MM.1S (cell line): ENCODE data around the gene PMIS2.

ENCODE experiments used
- DNase-seq: peaks from one replicate; pipeline ENCODE4 v3.0.0-alpha.2; 2015
- H2AFZ ChIP-seq: fragments of 300-600 bp; sonication (generic); 2 replicates; pipeline ENCODE4 v1.6.0; 2016; ENCODE audit warnings: antibody characterized with exemption, low read length
- H3F3A ChIP-seq: fragments of 300-600 bp; sonication (generic); 2 replicates; pipeline ENCODE4 v1.6.1; 2016; ENCODE audit warnings: mild to moderate bottlenecking, antibody characterized with exemption, low read length, moderate library complexity, mixed read lengths; ENCODE audit not compliant: insufficient read depth
- H3K27ac ChIP-seq: fragments of 300-600 bp; sonication (generic); 2 replicates; pipeline ENCODE4 v1.5.1; 2016; ENCODE audit warnings: mild to moderate bottlenecking, low read length
- H3K27me3 ChIP-seq: fragments of 300-600 bp; sonication (generic); replicated peaks from 2 replicates; pipeline ENCODE4 v1.6.0; 2016; ENCODE audit warnings: low read length; ENCODE audit not compliant: insufficient read depth
- H3K36me3 ChIP-seq: fragments of 300-600 bp; sonication (generic); replicated peaks from 2 replicates; pipeline ENCODE4 v1.6.1; 2016; ENCODE audit warnings: mild to moderate bottlenecking, low read length, mixed read lengths; ENCODE audit not compliant: insufficient read depth
- H3K4me1 ChIP-seq: fragments of 300-600 bp; sonication (generic); 2 replicates; pipeline ENCODE4 v1.6.1; 2016; ENCODE audit warnings: low read length, mixed read lengths
- H3K4me2 ChIP-seq: fragments of 300-600 bp; sonication (generic); 2 replicates; pipeline ENCODE4 v1.6.0; 2016; ENCODE audit warnings: low read depth, low read length
- H3K4me3 ChIP-seq: fragments of 300-600 bp; sonication (generic); 2 replicates; pipeline ENCODE4 v1.5.1; 2016; ENCODE audit warnings: low read length, mixed read lengths
- H3K79me2 ChIP-seq: fragments of 300-600 bp; sonication (generic); 2 replicates; pipeline ENCODE4 v1.6.1; 2016; ENCODE audit warnings: mixed run types, low read length, mixed read lengths
- H3K9ac ChIP-seq: fragments of 300-600 bp; sonication (generic); 2 replicates; pipeline ENCODE4 v1.6.1; 2016; ENCODE audit warnings: low read length, mixed read lengths
- H3K9me2 ChIP-seq: fragments of 300-600 bp; sonication (generic); replicated peaks from 2 replicates; pipeline ENCODE4 v1.6.1; 2016; ENCODE audit warnings: mild to moderate bottlenecking, low read length, mixed read lengths; ENCODE audit not compliant: insufficient read depth
- H3K9me3 ChIP-seq: fragments of 300-600 bp; sonication (generic); replicated peaks from 2 replicates; pipeline ENCODE4 v1.6.1; 2016; ENCODE audit warnings: mild to moderate bottlenecking, low read length, mixed read lengths; ENCODE audit not compliant: insufficient read depth
- H4K20me1 ChIP-seq: fragments of 300-600 bp; sonication (generic); 2 replicates; pipeline ENCODE4 v1.6.1; 2016; ENCODE audit warnings: mild to moderate bottlenecking, low read length, moderate library complexity, mixed read lengths; ENCODE audit not compliant: insufficient read depth
- CTCF ChIP-seq: fragments of 300-600 bp; sonication (generic); IDR thresholded peaks from 2 replicates; pipeline ENCODE4 v1.5.1; 2016; ENCODE audit warnings: antibody characterized with exemption, low read length, mixed read lengths
- EZH2 ChIP-seq: fragments of 300-600 bp; sonication (generic); optimal IDR thresholded peaks from 2 replicates; pipeline ENCODE3; 2017; ENCODE audit warnings: low read depth, mild to moderate bottlenecking, antibody characterized with exemption, low read length, mixed read lengths
- EZH2phosphoT487 ChIP-seq: fragments of 300-600 bp; sonication (generic); IDR thresholded peaks from 2 replicates; pipeline ENCODE4 v1.6.1; 2018; ENCODE audit warnings: antibody characterized with exemption, low read length

PMIS2 gene

GRCh38 chr19:35628264-35628564 is 42.2 kb downstream of the PMIS2 start:
- H4K20me1 ChIP-seq: no peaks in the 10 kb centered on the region
- H3K27ac ChIP-seq: peak overlapping the region; percentile 51; the same call in 1 of the 2 replicates
- TF ChIP-seq CTCF (no peak), EZH2 (no peak), EZH2phosphoT487 (no peak)

GRCh38 chr19:35628565-35629331 is 42.8 kb downstream of the PMIS2 start, which contains the start of gene RBM42:
Gene RBM42, plus strand, starts transcription at chr19:35629036. Its CDS starts 118 bp downstream, at chr19:35629154.
- H3K36me3 ChIP-seq: no peaks in the 10 kb centered on the region
- H3K9me3 ChIP-seq: no peaks in the 10 kb centered on the region
- peak within 1 kb of the TSS; percentile 84 for H2AFZ ChIP-seq
- H3K9me2 ChIP-seq: no peaks in the 10 kb centered on the region
- H3K4me2 ChIP-seq: peak within 1 kb of the TSS; percentile 99
- H3K9ac ChIP-seq: peak within 1 kb of the TSS; percentile 92
- H3K79me2 ChIP-seq: peaks cover 17% of the 10 kb centered on the region
- no peaks in the 10 kb centered on the region for H4K20me1 ChIP-seq
- H3K4me3 ChIP-seq: peak within 1 kb of the TSS; percentile 93
- peak; percentile 98 for DNase-seq
- peaks cover 2% of the 10 kb centered on the region; the same call in 1 of the 2 replicates for H3F3A ChIP-seq
- H3K27me3 ChIP-seq: no peaks in the 10 kb centered on the region
- TF ChIP-seq CTCF (no peak), EZH2phosphoT487 (no peak), EZH2 (no peak)
- peak within 1 kb of the TSS; percentile 51; the same call in 1 of the 2 replicates for H3K27ac ChIP-seq
- H3K4me1 ChIP-seq: 0 out of 2 replicates have a peak, but pooled peaks cover 3% of the 10 kb centered on the region

More at GRCh38 chr19:35628264-35628564, 42.2 kb downstream of the PMIS2 start:
- Histone ChIP-seq H3K9me3 (no peaks in the 10 kb centered on the region), H3K4me2 (peak overlapping the region; percentile 74), H3K9me2 (no peaks in the 10 kb centered on the region), H3K4me3 (peak overlapping the region; percentile 93), H3K79me2 (peaks cover 17% of the 10 kb centered on the region), H3F3A (peaks cover 2% of the 10 kb centered on the region; the same call in 1 of the 2 replicates), H3K27me3 (no peaks in the 10 kb centered on the region), H2AFZ (peak overlapping the region; percentile 70), H3K36me3 (no peaks in the 10 kb centered on the region), H3K9ac (peak overlapping the region; percentile 92), H3K4me1 (0 out of 2 replicates have a peak, but pooled peaks cover 3% of the 10 kb centered on the region)
- no peak for DNase-seq

GRCh38 chr19:35629332-35629633 is 43.3 kb downstream of the PMIS2 start:
- peaks cover 2% of the 10 kb centered on the region; the same call in 1 of the 2 replicates for H3F3A ChIP-seq
- TF ChIP-seq EZH2 (no peak), EZH2phosphoT487 (no peak), CTCF (no peak)

More at GRCh38 chr19:35629332-35629633, 43.3 kb downstream of the PMIS2 start:
- H3K4me2 ChIP-seq: peak overlapping the region; percentile 99
- H3K4me3 ChIP-seq: peak overlapping the region; percentile 93
- peaks cover 17% of the 10 kb centered on the region for H3K79me2 ChIP-seq
- H3K36me3 ChIP-seq: no peaks in the 10 kb centered on the region
- no peaks in the 10 kb centered on the region for H3K9me2 ChIP-seq
- H3K9ac ChIP-seq: peak overlapping the region; percentile 92
- no peaks in the 10 kb centered on the region for H4K20me1 ChIP-seq
- H3K27ac ChIP-seq: peak overlapping the region; percentile 51; the same call in 1 of the 2 replicates
- H2AFZ ChIP-seq: peak overlapping the region; percentile 84
- H3K4me1 ChIP-seq: 0 out of 2 replicates have a peak, but pooled peaks cover 3% of the 10 kb centered on the region
- H3K9me3 ChIP-seq: no peaks in the 10 kb centered on the region
- DNase-seq: no peak
- H3K27me3 ChIP-seq: no peaks in the 10 kb centered on the region
